ENCODE data around the gene B4GALT1.
"Not testable (repeated sequence)": the region's sequence is repeated elsewhere in the genome, so short reads cannot be mapped to it uniquely, and the experiment has no call there.

Gene B4GALT1

GRCh38 chr9:33182519-33182918 lies 15.4 kb upstream of the B4GALT1 start:
- no peak for DNase-seq

GRCh38 chr9:33180526-33181184 lies 13.5 kb upstream of the B4GALT1 start:
- no peak for DNase-seq

- no peak for DNase-seq
Observed at GRCh38 chr9:33178972-33179697, 12.0 kb upstream of the B4GALT1 start.

GRCh38 chr9:33177639-33178038 lies 10.5 kb upstream of the B4GALT1 start:
- DNase-seq: no peak

- DNase-seq: no peak
Observed at GRCh38 chr9:33177086-33177485, 9.9 kb upstream of the B4GALT1 start.

- DNase-seq: no peak
Observed at GRCh38 chr9:33175649-33176325, 8.7 kb upstream of the B4GALT1 start.

GRCh38 chr9:33172256-33173238 lies 5.4 kb upstream of the B4GALT1 start:
- no peak for DNase-seq

GRCh38 chr9:33170464-33171415 lies 3.6 kb upstream of the B4GALT1 start:
- peak; percentile 66 to 70 for DNase-seq

GRCh38 chr9:33168941-33169544 lies 1.9 kb upstream of the B4GALT1 start:
- DNase-seq: no peak

GRCh38 chr9:33167972-33168461 lies 881 bp upstream of the B4GALT1 start:
- DNase-seq: no peak

- peak; percentile 55 to 58 for DNase-seq
Observed at GRCh38 chr9:33166231-33167083, 679 bp downstream of the B4GALT1 start.

GRCh38 chr9:33165263-33166151 lies 1.6 kb downstream of the B4GALT1 start:
- peak; percentile 48 to 59 for DNase-seq

- not testable (repeated sequence) for DNase-seq
Observed at GRCh38 chr9:33164921-33165262, 2.2 kb downstream of the B4GALT1 start.

- DNase-seq: peak in 1 of 2 experiments; percentile 54
Observed at GRCh38 chr9:33164138-33164809, 2.9 kb downstream of the B4GALT1 start.

GRCh38 chr9:33163433-33164137 lies 3.6 kb downstream of the B4GALT1 start:
- DNase-seq: no peak

- DNase-seq: no peak
Observed at GRCh38 chr9:33162721-33163311, 4.3 kb downstream of the B4GALT1 start.

GRCh38 chr9:33161589-33162132 lies 5.5 kb downstream of the B4GALT1 start:
- no peak for DNase-seq

Measured in activated T-cell treated with anti-CD3 and anti-CD28 coated beads, Interleukin-2, amount 50 U/mL, for 48 hours (primary cell).